GM21528 (cell line): ENCODE data around the gene RPS26.
"Not testable (repeated sequence)": the region's sequence is repeated elsewhere in the genome, so short reads cannot be mapped to it uniquely, and the experiment has no call there.

Source experiments
- ATAC-seq: cut with Tn5 transposase; IDR thresholded peaks from one replicate; pipeline ENCODE4 v1.9.1; 2021; ENCODE audit warnings: mild to moderate bottlenecking, moderate library complexity; ENCODE audit not compliant: unreplicated experiment, low FRiP score

Gene RPS26

GRCh38 chr12:56020423-56021184 is 21.1 kb upstream of the RPS26 start, which contains the start of gene IKZF4:
TSS of gene IKZF4 (plus strand) at chr12:56021043. CDS start at chr12:56021494, 451 bp downstream.
- ATAC-seq, result no peak

GRCh38 chr12:56021889-56022497 is 19.7 kb upstream of the RPS26 start:
- no peak for ATAC-seq

- ATAC-seq, result no peak
These were observed 13.1 kb upstream of the RPS26 start for GRCh38 chr12:56028511-56029165.

GRCh38 chr12:56029166-56029519 is 12.6 kb upstream of the RPS26 start:
- no peak for ATAC-seq

GRCh38 chr12:56029666-56030293 is 11.9 kb upstream of the RPS26 start:
- ATAC-seq, result no peak

GRCh38 chr12:56031987-56032386 is 9.7 kb upstream of the RPS26 start:
- ATAC-seq, result no peak

GRCh38 chr12:56034586-56035332 is 7.0 kb upstream of the RPS26 start:
- ATAC-seq, result no peak

- no peak for ATAC-seq
These were observed 4.6 kb upstream of the RPS26 start for GRCh38 chr12:56037161-56037560.

GRCh38 chr12:56038022-56038655 is 3.6 kb upstream of the RPS26 start:
- ATAC-seq, result no peak

- ATAC-seq, result no peak
These were observed 1.6 kb upstream of the RPS26 start for GRCh38 chr12:56040151-56040550.

GRCh38 chr12:56040963-56041551 is 661 bp upstream of the RPS26 start:
- ATAC-seq, result peak; percentile 7

- ATAC-seq, result not testable (repeated sequence)
These were observed 704 bp downstream of the RPS26 start for GRCh38 chr12:56042430-56042813.

GRCh38 chr12:56042843-56043242 is 1.1 kb downstream of the RPS26 start:
- no peak for ATAC-seq

- no peak for ATAC-seq
These were observed 4.5 kb downstream of the RPS26 start for GRCh38 chr12:56046027-56046780.

GRCh38 chr12:56053407-56053893 is 11.7 kb downstream of the RPS26 start:
- ATAC-seq, result no peak

GRCh38 chr12:56059964-56060363 is 18.2 kb downstream of the RPS26 start:
- ATAC-seq, result not testable (repeated sequence)

- ATAC-seq, result no peak
These were observed 20.3 kb downstream of the RPS26 start for GRCh38 chr12:56061982-56062381.

- ATAC-seq, result no peak
These were observed 21.3 kb downstream of the RPS26 start for GRCh38 chr12:56062996-56063395.

GRCh38 chr12:56071648-56072047 is 29.9 kb downstream of the RPS26 start:
- no peak for ATAC-seq
